HG03439 (cell line): Measurements from ENCODE around the gene DSCAM.

ENCODE experiments used
- ATAC-seq: cut with Tn5 transposase; IDR thresholded peaks from one replicate; pipeline ENCODE4 v1.9.1; 2021; ENCODE audit warnings: mild to moderate bottlenecking, moderate library complexity; ENCODE audit not compliant: unreplicated experiment

The DSCAM gene

DNA sequence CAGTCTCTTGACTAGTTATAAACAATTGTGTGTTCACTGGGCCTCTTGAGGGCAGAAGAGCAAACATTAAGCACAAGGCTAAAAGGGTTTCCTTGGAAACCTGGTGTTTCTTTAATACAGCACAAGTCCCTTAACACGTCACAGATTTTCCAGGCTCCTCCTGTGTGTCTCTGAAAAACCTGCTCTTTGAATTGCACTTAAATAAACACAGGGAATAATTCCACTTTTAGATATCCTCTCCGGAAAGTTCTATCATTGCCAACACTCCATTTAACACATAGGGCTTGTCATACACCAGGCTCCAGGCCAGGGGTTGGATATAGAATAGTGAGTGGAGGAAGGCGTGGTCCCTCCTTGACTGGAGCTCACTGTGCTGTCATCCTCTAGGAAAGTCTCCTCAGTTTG, 442.6 kb downstream of the DSCAM start:
- no peak for ATAC-seq

GRCh38 chr21:40402884-40403582, 443.9 kb downstream of the DSCAM start:
- ATAC-seq = no peak

- no peak for ATAC-seq
Observed at GRCh38 chr21:40395732-40396131, 451.2 kb downstream of the DSCAM start.

GRCh38 chr21:40393066-40393465, 453.9 kb downstream of the DSCAM start:
- ATAC-seq = no peak

- no peak for ATAC-seq
Observed at GRCh38 chr21:40388046-40388445, 458.9 kb downstream of the DSCAM start.

DNA sequence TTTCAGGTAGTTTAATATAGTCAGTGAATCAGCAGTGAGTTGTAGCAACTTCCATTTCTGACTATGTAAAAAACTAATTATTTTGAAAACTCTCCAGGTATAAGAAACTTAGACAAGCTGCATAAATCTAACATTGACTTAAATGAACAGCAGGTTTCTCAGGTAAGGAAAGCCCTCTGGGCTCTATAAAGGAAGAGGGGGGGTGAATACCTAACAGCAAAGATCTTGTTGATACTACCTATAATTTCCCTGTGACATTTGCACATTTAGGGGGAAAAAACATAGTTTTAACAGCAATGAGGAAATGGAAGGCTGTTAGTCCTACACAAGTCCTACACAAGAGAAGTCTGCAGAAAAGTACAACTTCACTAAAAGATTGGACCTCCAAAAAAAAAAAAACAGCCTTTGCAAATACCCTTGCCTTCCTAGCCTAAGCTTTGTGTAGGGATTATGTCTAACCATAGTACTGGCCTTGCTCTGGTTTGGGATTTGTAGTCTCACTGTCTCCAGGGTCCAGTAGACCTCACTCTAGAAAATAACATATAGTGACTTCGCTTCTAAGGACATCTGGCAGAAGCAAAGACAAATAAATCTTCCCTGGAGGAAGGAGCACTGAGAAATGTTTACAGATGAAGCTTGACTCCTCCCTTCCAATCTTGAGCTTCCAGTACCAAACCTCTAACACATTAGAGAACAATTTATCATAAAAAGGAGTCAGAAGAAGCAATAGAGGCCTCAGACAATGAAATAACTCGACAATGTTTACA, 459.8 kb downstream of the DSCAM start:
- no peak for ATAC-seq

- ATAC-seq = no peak
Observed at GRCh38 chr21:40386294-40386911, 460.6 kb downstream of the DSCAM start.

DNA sequence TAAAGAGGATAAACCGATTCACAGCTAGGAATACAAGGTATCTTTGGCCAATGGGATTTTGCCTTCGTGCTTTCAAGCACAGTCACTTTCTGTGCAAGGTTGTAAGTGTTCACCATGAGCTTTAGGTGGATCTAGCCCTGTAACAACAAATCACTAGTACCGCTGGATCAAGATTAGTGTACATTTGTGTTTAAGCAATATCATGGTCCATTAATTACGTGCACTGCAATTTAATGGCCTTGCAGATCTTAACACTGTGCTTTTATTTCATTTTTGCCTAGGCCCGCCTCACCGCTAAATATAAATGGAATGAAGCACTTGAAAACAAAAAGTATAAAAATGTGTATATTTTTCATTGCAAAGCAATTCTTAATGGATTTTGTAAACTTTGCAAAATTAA, 461.1 kb downstream of the DSCAM start:
- ATAC-seq = no peak

DNA sequence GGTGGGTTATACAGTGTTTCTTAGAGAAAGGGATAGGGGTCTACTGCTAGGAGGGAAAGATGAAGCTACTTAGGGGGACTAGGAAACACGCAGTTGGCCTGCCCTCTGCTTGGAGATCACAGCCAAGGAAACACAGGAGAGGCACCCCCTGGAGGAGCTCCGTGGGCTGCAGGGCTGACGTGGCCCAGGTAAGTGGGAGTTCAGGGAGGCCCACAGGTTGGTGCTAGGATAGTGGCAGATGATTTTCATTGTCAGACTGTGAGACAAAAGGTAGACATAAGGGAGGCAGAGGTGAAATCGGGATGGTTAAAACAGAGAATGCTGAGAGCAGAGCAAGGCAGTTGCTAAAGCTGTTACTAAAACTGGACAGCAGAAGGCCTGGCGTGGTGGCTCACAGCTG, 463.0 kb downstream of the DSCAM start:
- ATAC-seq = no peak

GRCh38 chr21:40381111-40381510, 465.8 kb downstream of the DSCAM start:
- ATAC-seq = no peak

- ATAC-seq = no peak
Observed at GRCh38 chr21:40379881-40380810, 466.8 kb downstream of the DSCAM start.

GRCh38 chr21:40377135-40377534, 469.8 kb downstream of the DSCAM start:
- ATAC-seq = no peak

DNA sequence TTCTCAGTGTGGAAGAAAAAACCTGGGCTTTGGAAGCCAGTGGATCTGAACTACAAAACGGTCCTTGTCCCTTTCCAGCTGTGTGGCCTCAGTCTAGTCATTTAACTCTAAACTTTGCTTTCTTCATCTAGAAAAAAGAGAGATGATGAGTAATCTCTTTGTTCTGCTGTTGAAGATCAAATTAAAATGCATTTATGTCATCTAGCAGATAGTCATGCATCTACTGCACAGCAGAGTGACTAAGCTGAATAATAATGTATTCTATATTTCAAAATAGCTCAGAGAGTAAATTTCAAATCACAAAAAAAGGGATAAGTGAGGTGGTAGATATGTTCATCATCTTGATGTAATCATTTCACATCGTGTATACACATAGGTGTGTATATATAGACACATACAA, 473.2 kb downstream of the DSCAM start:
- no peak for ATAC-seq

GRCh38 chr21:40372506-40372905, 474.5 kb downstream of the DSCAM start:
- no peak for ATAC-seq

DNA sequence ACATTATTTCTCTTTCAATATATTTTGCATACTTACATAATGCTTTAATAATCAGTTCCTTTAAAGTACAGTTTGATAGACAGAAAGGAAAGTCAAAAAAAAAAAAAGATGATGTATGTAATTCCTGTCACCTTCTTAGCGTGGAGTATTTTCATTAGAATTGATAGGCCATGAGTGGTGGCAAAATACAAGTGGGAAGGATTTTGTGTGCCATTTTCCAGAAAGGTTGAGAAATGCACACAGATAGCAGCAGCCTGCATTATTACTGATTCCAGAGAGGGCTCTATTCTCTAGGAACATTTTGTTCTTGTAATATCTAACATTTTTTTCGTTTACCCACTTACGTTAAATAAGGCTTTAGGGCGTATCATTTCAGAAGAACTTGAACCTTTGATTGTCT, 475.6 kb downstream of the DSCAM start:
- ATAC-seq = no peak

DNA sequence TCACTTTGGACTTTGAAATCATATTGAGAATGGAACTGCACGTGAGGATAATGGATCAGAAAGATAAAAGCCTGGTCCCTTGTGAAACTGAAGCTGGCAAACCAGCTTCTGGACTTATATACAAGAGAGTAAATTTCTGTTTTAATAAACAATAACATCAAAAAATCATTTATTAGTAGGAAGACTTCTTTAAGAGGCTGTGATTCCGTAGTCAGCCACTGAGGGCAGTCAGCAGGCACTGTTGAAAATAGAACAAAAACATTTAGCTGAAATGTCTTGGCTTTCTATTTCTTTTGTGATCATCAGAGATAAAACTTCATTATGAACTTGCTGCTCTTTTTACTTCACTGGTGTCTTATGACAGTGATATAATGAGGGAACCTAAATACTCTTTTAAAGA, 490.3 kb downstream of the DSCAM start:
- no peak for ATAC-seq

DNA sequence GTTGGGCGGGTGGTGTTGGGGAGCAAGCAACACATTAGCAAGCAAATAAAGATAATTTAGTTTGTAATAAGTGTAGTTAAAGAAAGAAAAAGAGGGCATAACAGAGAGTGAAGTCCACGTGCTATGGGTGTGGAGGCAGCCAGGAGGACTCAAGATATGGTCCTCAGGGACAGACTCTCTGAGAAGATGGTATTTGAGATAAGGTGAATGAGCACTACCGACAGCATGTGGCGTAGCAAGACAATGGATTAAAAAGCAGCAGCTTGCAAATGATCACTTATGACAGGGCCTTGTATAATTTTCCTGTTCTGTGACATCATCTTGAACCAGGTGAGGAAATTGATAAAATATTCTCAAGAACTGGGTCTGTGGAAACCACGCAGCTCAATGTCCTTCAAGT, 491.9 kb downstream of the DSCAM start:
- ATAC-seq = no peak

GRCh38 chr21:40351006-40351405, 496.0 kb downstream of the DSCAM start:
- ATAC-seq = no peak

- no peak for ATAC-seq
Observed at GRCh38 chr21:40349591-40349990, 497.4 kb downstream of the DSCAM start.

DNA sequence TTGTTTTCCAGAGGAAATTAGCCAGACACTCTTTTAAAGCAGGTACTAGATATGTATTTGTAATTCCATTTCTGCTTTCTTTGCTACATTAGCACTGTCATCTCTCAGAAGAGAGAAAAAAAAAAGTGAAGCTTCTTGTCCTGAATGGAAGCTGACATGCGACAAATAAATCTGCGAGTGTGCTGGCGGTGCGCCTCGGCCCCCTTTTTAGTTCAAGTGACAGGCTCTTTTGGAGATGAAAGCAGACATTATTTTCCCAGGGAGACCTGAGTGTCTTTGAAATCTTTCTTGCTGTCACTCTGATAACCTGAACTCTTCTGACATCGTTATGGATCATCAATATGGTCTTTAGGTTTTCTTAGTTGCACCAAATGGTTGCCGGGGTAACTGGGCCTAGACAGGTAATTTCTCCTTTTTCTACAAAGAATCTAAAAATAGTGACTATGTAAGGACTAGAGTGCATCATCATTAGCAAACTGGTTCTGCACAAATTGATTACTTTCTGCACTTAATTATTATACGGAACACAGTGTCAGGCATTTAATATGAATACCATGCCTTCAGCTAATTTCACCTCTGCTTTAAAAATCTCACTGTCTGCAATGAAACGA, 501.1 kb downstream of the DSCAM start:
- ATAC-seq = no peak

GRCh38 chr21:40340357-40340756, 506.6 kb downstream of the DSCAM start:
- no peak for ATAC-seq
